Measurements from ENCODE around the gene ACE2. TPM values are rescaled to one million over a fixed set of nuclear protein-coding genes. Genes with fewer than 3 reads are reported as not detected.

The ACE2 gene
- total RNA-seq, 4 donors from 2014 or later = 10.5 to 50.4 (median 32.1) TPM

GRCh38 chrX:15567886-15568616 is 32.7 kb downstream of the ACE2 start:
- TF ChIP-seq POLR2AphosphoS5 (IDR thresholded peaks at IDR 0.05) = no peak
- TF ChIP-seq CTCF (IDR thresholded peaks at IDR 0.05) = peak in 3 of 5 experiments; percentile 11 to 18 (median 12)
- no peak overlapping the region for H3K4me3 ChIP-seq
- intact Hi-C loops (cut with DNase I; ENCODE audit: low total_unique reads) (no loop called here), in situ Hi-C loops (cut with MboI; ENCODE audit: low pct_ligation_motif_present in 1 of 4, low pct_unique_long_range_greater_than_20kb in 1 of 4, low sequenced_read_pairs in 3 of 4) (loop anchor here in 1 of 4 donors (25.0 kb wide), 1 partner anchor 94 kb away; the partner anchor contains the start of gene CLTRN)
- H3K36me3 ChIP-seq = no peaks in the 10 kb centered on the region
- no peaks in the 10 kb centered on the region for H3K9me3 ChIP-seq
- H3K27ac ChIP-seq = no peak overlapping the region
- H3K27me3 ChIP-seq = no peaks in the 10 kb centered on the region
- no peak for DNase-seq
- WGBS, 2 donors (ENCODE audit: low coverage in 1 of 2) = 13 to 37% methylated on average over 2 to 7 of the region's 7 CpGs
- peaks cover 0 to 5% (median 0%) of the 10 kb centered on the region in 4 donors for H3K4me1 ChIP-seq

GRCh38 chrX:15567267-15567666 is 33.5 kb downstream of the ACE2 start:
- Histone ChIP-seq H3K4me1 (peaks cover 0 to 5% (median 0%) of the 10 kb centered on the region in 4 donors), H3K36me3 (no peaks in the 10 kb centered on the region), H3K27me3 (no peaks in the 10 kb centered on the region), H3K27ac (no peak overlapping the region), H3K4me3 (no peak overlapping the region), H3K9me3 (no peaks in the 10 kb centered on the region)
- TF ChIP-seq POLR2A (IDR thresholded peaks at IDR 0.05) (no peak), CTCF (IDR thresholded peaks at IDR 0.05) (no peak), POLR2AphosphoS5 (IDR thresholded peaks at IDR 0.05) (no peak), EP300 (IDR thresholded peaks at IDR 0.05; ENCODE audit: low read depth) (no peak)
- DNase-seq = no peak
- WGBS, 2 donors (ENCODE audit: low coverage in 1 of 2) = 46% methylated on average over 1 of the region's 1 CpG; no CpG with 5 or more reads in 1 of the 2 donors
- intact Hi-C loops (cut with DNase I; ENCODE audit: low total_unique reads) = no loop called here
- in situ Hi-C loops (cut with MboI; ENCODE audit: low pct_ligation_motif_present in 1 of 4, low pct_unique_long_range_greater_than_20kb in 1 of 4, low sequenced_read_pairs in 3 of 4) = loop anchor here in 1 of 4 donors (25.0 kb wide), 1 partner anchor 95 kb away; the partner anchor contains the start of gene CLTRN

GRCh38 chrX:15566244-15566643 is 34.5 kb downstream of the ACE2 start:
- intact Hi-C loops (cut with DNase I; ENCODE audit: low total_unique reads) = no loop called here
- no peaks in the 10 kb centered on the region for H3K27me3 ChIP-seq
- H3K4me3 ChIP-seq = no peak overlapping the region
- 58% methylated on average over 1 of the region's 1 CpG; no CpG with 5 or more reads in 1 of the 2 donors for WGBS, 2 donors (ENCODE audit: low coverage in 1 of 2)
- H3K9me3 ChIP-seq = no peaks in the 10 kb centered on the region
- no peak overlapping the region for H3K27ac ChIP-seq
- in situ Hi-C loops (cut with MboI; ENCODE audit: low pct_ligation_motif_present in 1 of 4, low pct_unique_long_range_greater_than_20kb in 1 of 4, low sequenced_read_pairs in 3 of 4) = loop anchor here in 1 of 4 donors (25.0 kb wide), 1 partner anchor 96 kb away; the partner anchor contains the start of gene CLTRN
- H3K36me3 ChIP-seq = no peaks in the 10 kb centered on the region
- peaks cover 0 to 5% (median 0%) of the 10 kb centered on the region in 4 donors for H3K4me1 ChIP-seq
- no peak for DNase-seq
- TF ChIP-seq POLR2A (IDR thresholded peaks at IDR 0.05) (no peak), EP300 (IDR thresholded peaks at IDR 0.05; ENCODE audit: low read depth) (no peak), CTCF (IDR thresholded peaks at IDR 0.05) (no peak), POLR2AphosphoS5 (IDR thresholded peaks at IDR 0.05) (no peak)

- intact Hi-C loops (cut with DNase I; ENCODE audit: low total_unique reads) = no loop called here
- peak; percentile 35 to 53 (median 46) for TF ChIP-seq CTCF (IDR thresholded peaks at IDR 0.05)
- no peak for TF ChIP-seq POLR2AphosphoS5 (IDR thresholded peaks at IDR 0.05)
- H3K4me3 ChIP-seq = no peak overlapping the region
- H3K27ac ChIP-seq = peak overlapping the region in 1 of 4 donors; percentile 31
- H3K4me1 ChIP-seq = peaks cover 0 to 5% (median 0%) of the 10 kb centered on the region in 4 donors
- 14% methylated on average over 5 of the region's 5 CpGs; no CpG with 5 or more reads in 1 of the 2 donors for WGBS, 2 donors (ENCODE audit: low coverage in 1 of 2)
- H3K27me3 ChIP-seq = no peaks in the 10 kb centered on the region
- in situ Hi-C loops (cut with MboI; ENCODE audit: low pct_ligation_motif_present in 1 of 4, low pct_unique_long_range_greater_than_20kb in 1 of 4, low sequenced_read_pairs in 3 of 4) = loop anchor here in 1 of 4 donors (25.0 kb wide), 1 partner anchor 97 kb away; the partner anchor contains the start of gene CLTRN
- peak; percentile 69 for DNase-seq
- H3K36me3 ChIP-seq = no peaks in the 10 kb centered on the region
- no peaks in the 10 kb centered on the region for H3K9me3 ChIP-seq
Observed at GRCh38 chrX:15564981-15565579, 35.7 kb downstream of the ACE2 start.
